ENCODE measurements around the gene PM20D1.

DNA sequence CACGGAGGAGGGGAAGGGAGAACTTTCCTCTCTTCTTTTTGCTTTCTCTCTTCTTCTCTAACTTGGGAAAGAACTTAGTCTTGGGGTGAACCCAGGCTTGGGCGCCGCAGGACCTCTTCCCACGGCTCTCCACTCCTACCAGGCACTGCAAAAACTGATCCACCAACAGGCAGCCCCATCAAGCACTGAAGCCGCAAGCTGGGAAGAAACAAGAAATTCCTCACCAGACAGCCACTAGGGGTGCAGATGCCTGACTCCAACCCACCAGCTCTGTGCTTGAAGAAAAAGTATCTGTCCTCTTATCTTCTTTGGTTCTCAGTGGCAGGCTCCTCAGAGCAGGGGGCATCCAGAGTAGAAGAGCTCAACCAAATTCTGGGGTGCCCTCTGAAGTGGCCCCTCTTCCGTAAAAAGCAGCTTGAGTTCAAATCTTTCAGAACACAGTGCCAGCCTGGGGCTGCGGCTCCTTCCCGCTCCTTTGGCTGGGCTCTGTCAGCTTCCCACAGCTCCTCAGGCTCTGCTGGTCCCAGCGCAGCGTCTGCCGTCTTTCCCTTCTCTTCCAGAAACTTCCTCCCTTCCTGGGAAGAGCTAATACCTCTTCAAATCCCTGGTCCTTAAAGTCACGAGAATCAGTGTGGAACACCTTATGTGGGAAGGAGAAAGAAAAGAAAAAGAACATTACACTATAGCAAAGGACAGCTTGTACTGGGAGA lies 39.3 kb downstream of the PM20D1 start:
- TF ChIP-seq ZNF274 (IDR thresholded peaks at IDR 0.05; ENCODE audit: low read depth, low read length) (no peak), YY1 (IDR thresholded peaks at IDR 0.05; ENCODE audit: insufficient read depth, insufficient read length) (no peak), SUZ12 (IDR thresholded peaks at IDR 0.05; ENCODE audit: extremely low read depth, insufficient read depth, insufficient read length) (no peak)

Data from NT2/D1 (cell line).